OCI-LY3 (cell line): ENCODE results near the gene PARD3B.

ENCODE experiments used
- H2AFZ ChIP-seq: fragments of 200-600, 300-600 bp; shearing (Covaris generic); 2 replicates; pipeline ENCODE4 v1.6.0; 2014; ENCODE audit warnings: antibody characterized with exemption, low read depth, low read length
- H3K27ac ChIP-seq: fragments of 200-600, 300-600 bp; sonication (generic); 2 replicates; pipeline ENCODE4 v1.5.1; 2014; ENCODE audit warnings: mild to moderate bottlenecking, low read length, moderate library complexity, mixed read lengths
- H3K27me3 ChIP-seq: fragments of 200-600, 300-600 bp; sonication (generic); 2 replicates; pipeline ENCODE4 v1.6.1; 2014; ENCODE audit warnings: low read depth, low read length, mixed read lengths
- H3K36me3 ChIP-seq: fragments of 200-600, 300-600 bp; sonication (generic); replicated peaks from 2 replicates; pipeline ENCODE3; 2014; ENCODE audit warnings: low read depth, low read length, mixed read lengths
- H3K4me1 ChIP-seq: fragments of 300-600, 200-600 bp; sonication (generic); 2 replicates; pipeline ENCODE4 v1.6.1; 2014; ENCODE audit warnings: low read length, mixed read lengths
- H3K4me2 ChIP-seq: fragments of 200-600, 300-600 bp; sonication (generic); 2 replicates; pipeline ENCODE4 v1.6.1; 2014; ENCODE audit warnings: low read length, mixed read lengths
- H3K4me3 ChIP-seq: fragments of 300-600, 200-600 bp; sonication (generic); 2 replicates; pipeline ENCODE4 v1.5.1; 2014; ENCODE audit warnings: antibody characterized with exemption, mild to moderate bottlenecking, low read length, moderate library complexity
- H3K79me2 ChIP-seq: fragments of 300-600, 200-600 bp; shearing (Covaris generic); 2 replicates; pipeline ENCODE4 v1.6.1; 2014; ENCODE audit warnings: mild to moderate bottlenecking, low read length, mixed read lengths
- H3K9ac ChIP-seq: fragments of 300-600, 200-600 bp; shearing (Covaris generic); 2 replicates; pipeline ENCODE4 v1.6.0; 2014; ENCODE audit warnings: mild to moderate bottlenecking, low read length, moderate library complexity
- H3K9me3 ChIP-seq: fragments of 200-600, 300-600 bp; shearing (Covaris generic); 2 replicates; pipeline ENCODE4 v1.6.1; 2014; ENCODE audit warnings: low read length, mixed read lengths; ENCODE audit not compliant: insufficient read depth
- H4K20me1 ChIP-seq: fragments of 200-600, 300-600 bp; sonication (generic); 2 replicates; pipeline ENCODE4 v1.6.1; 2016; ENCODE audit warnings: low read length, mixed read lengths; ENCODE audit not compliant: insufficient read depth
- CTCF ChIP-seq: fragments of 200-600, 300-600 bp; sonication (generic); IDR thresholded peaks from 2 replicates; pipeline ENCODE4 v1.5.1; 2014; ENCODE audit warnings: antibody characterized with exemption, low read length, low read depth
- EZH2phosphoT487 ChIP-seq: fragments of 200-600 bp; shearing (Covaris generic); IDR thresholded peaks from 2 replicates; pipeline ENCODE4 v1.6.1; 2018; ENCODE audit warnings: antibody characterized with exemption, mixed run types, low read depth

PARD3B gene

GRCh38 chr2:204715361-204715760 lies 170.1 kb downstream of the PARD3B start:
- Histone ChIP-seq H3K9ac (no peak overlapping the region), H2AFZ (no peak overlapping the region), H3K27ac (no peak overlapping the region), H3K4me3 (no peak overlapping the region), H3K4me1 (no peaks in the 10 kb centered on the region), H3K4me2 (no peak overlapping the region), H4K20me1 (no peaks in the 10 kb centered on the region), H3K79me2 (no peaks in the 10 kb centered on the region), H3K27me3 (no peaks in the 10 kb centered on the region; the same call in 1 of the 2 replicates), H3K9me3 (no peaks in the 10 kb centered on the region), H3K36me3 (no peaks in the 10 kb centered on the region)
- TF ChIP-seq CTCF (no peak), EZH2phosphoT487 (no peak)

GRCh38 chr2:204717591-204717990 lies 172.3 kb downstream of the PARD3B start:
- Histone ChIP-seq H3K4me1 (no peaks in the 10 kb centered on the region), H2AFZ (no peak overlapping the region), H4K20me1 (no peaks in the 10 kb centered on the region), H3K4me2 (no peak overlapping the region), H3K27ac (no peak overlapping the region), H3K4me3 (no peak overlapping the region), H3K36me3 (no peaks in the 10 kb centered on the region), H3K9me3 (no peaks in the 10 kb centered on the region), H3K9ac (no peak overlapping the region), H3K79me2 (no peaks in the 10 kb centered on the region), H3K27me3 (no peaks in the 10 kb centered on the region)
- TF ChIP-seq EZH2phosphoT487 (no peak), CTCF (no peak)

- H3K36me3 ChIP-seq = no peaks in the 10 kb centered on the region
- H3K4me1 ChIP-seq = no peaks in the 10 kb centered on the region
- H4K20me1 ChIP-seq = no peaks in the 10 kb centered on the region
- no peaks in the 10 kb centered on the region for H3K27me3 ChIP-seq
- H2AFZ ChIP-seq = no peak overlapping the region
- H3K4me2 ChIP-seq = no peak overlapping the region
- no peaks in the 10 kb centered on the region for H3K79me2 ChIP-seq
- TF ChIP-seq EZH2phosphoT487 (no peak), CTCF (no peak)
- H3K27ac ChIP-seq = no peak overlapping the region
- H3K9me3 ChIP-seq = no peaks in the 10 kb centered on the region
- H3K9ac ChIP-seq = no peak overlapping the region
- H3K4me3 ChIP-seq = no peak overlapping the region
Measured at GRCh38 chr2:204718607-204719006, 173.3 kb downstream of the PARD3B start.

GRCh38 chr2:204720874-204721273 lies 175.6 kb downstream of the PARD3B start:
- Histone ChIP-seq H3K4me3 (no peak overlapping the region), H3K79me2 (no peaks in the 10 kb centered on the region), H3K9ac (no peak overlapping the region), H3K4me1 (no peaks in the 10 kb centered on the region), H3K27me3 (no peaks in the 10 kb centered on the region), H4K20me1 (no peaks in the 10 kb centered on the region), H2AFZ (no peak overlapping the region), H3K36me3 (no peaks in the 10 kb centered on the region), H3K4me2 (no peak overlapping the region), H3K9me3 (no peaks in the 10 kb centered on the region), H3K27ac (no peak overlapping the region)
- TF ChIP-seq CTCF (no peak), EZH2phosphoT487 (no peak)
